SK-N-SH (cell line): ENCODE data around the gene PLCB1.

Experiments
- NRF1 ChIP-seq: IDR thresholded peaks from 2 replicates; pipeline ENCODE4 v1.6.1; 2012; ENCODE audit warnings: low read depth, mild to moderate bottlenecking, low read length
- POLR2AphosphoS5 ChIP-seq: IDR thresholded peaks from 2 replicates; pipeline ENCODE4 v1.6.1; 2012; ENCODE audit warnings: low read depth, low read length
- SIN3A ChIP-seq: IDR thresholded peaks from 2 replicates; pipeline ENCODE4 v1.6.1; 2012; ENCODE audit warnings: low read depth, mild to moderate bottlenecking, low read length, moderate library complexity, borderline replicate concordance
- TF ChIP-seq, protein P1 (sequence below): fragments of 200-600 bp; sonication (generic); IDR thresholded peaks from 2 replicates; pipeline ENCODE4 v1.6.1; 2017; ENCODE audit warnings: antibody characterized with exemption, mild to moderate bottlenecking, moderate library complexity

GRCh38 chr20:8203366-8203765, 71.3 kb downstream of the PLCB1 start:
- TF ChIP-seq, protein P1, sequence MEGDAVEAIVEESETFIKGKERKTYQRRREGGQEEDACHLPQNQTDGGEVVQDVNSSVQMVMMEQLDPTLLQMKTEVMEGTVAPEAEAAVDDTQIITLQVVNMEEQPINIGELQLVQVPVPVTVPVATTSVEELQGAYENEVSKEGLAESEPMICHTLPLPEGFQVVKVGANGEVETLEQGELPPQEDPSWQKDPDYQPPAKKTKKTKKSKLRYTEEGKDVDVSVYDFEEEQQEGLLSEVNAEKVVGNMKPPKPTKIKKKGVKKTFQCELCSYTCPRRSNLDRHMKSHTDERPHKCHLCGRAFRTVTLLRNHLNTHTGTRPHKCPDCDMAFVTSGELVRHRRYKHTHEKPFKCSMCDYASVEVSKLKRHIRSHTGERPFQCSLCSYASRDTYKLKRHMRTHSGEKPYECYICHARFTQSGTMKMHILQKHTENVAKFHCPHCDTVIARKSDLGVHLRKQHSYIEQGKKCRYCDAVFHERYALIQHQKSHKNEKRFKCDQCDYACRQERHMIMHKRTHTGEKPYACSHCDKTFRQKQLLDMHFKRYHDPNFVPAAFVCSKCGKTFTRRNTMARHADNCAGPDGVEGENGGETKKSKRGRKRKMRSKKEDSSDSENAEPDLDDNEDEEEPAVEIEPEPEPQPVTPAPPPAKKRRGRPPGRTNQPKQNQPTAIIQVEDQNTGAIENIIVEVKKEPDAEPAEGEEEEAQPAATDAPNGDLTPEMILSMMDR: no peak
- TF ChIP-seq NRF1 (no peak), POLR2AphosphoS5 (no peak), SIN3A (no peak)
